Measurements from ENCODE around the gene TRIB2. TPM values are rescaled to one million over a fixed set of nuclear protein-coding genes. Genes with fewer than 3 reads are reported as not detected.
"Not testable (repeated sequence)": the region's sequence is repeated elsewhere in the genome, so short reads cannot be mapped to it uniquely, and the experiment has no call there.

TRIB2 gene
- 31.4 and 34.8 TPM in 2 replicates for total RNA-seq (2014; rRNA removed; shearing (Covaris generic))

- peak; percentile 45 for DNase-seq (ENCODE audit: low spot score)
Observed at GRCh38 chr2:12716282-12717190, at the start of gene TRIB2. Gene TRIB2 (plus strand): TSS chr2:12716936. CDS start chr2:12718308, 1,372 bp downstream.

- DNase-seq (ENCODE audit: low spot score) = no peak
Observed at GRCh38 chr2:12669036-12669435, 47.7 kb upstream of the TRIB2 start.

GRCh38 chr2:12672711-12673315, 43.9 kb upstream of the TRIB2 start:
- no peak for DNase-seq (ENCODE audit: low spot score)

GRCh38 chr2:12674644-12675328, 42.0 kb upstream of the TRIB2 start:
- no peak for DNase-seq (ENCODE audit: low spot score)

- peak; percentile 12 for DNase-seq (ENCODE audit: low spot score)
Observed at GRCh38 chr2:12675352-12675795, 41.4 kb upstream of the TRIB2 start.

GRCh38 chr2:12675801-12676200, 40.9 kb upstream of the TRIB2 start:
- no peak for DNase-seq (ENCODE audit: low spot score)

- no peak for DNase-seq (ENCODE audit: low spot score)
Observed at GRCh38 chr2:12676771-12677170, 40.0 kb upstream of the TRIB2 start.

- no peak for DNase-seq (ENCODE audit: low spot score)
Observed at GRCh38 chr2:12678186-12678585, 38.5 kb upstream of the TRIB2 start.

- no peak for DNase-seq (ENCODE audit: low spot score)
Observed at GRCh38 chr2:12679550-12680072, 37.1 kb upstream of the TRIB2 start.

- DNase-seq (ENCODE audit: low spot score) = not testable (repeated sequence)
Observed at GRCh38 chr2:12680115-12680514, 36.6 kb upstream of the TRIB2 start.

GRCh38 chr2:12682017-12682416, 34.7 kb upstream of the TRIB2 start:
- DNase-seq (ENCODE audit: low spot score) = no peak

GRCh38 chr2:12683457-12684100, 33.2 kb upstream of the TRIB2 start:
- no peak for DNase-seq (ENCODE audit: low spot score)

- no peak for DNase-seq (ENCODE audit: low spot score)
Observed at GRCh38 chr2:12684471-12684936, 32.2 kb upstream of the TRIB2 start.

- DNase-seq (ENCODE audit: low spot score) = no peak
Observed at GRCh38 chr2:12685145-12685544, 31.6 kb upstream of the TRIB2 start.

GRCh38 chr2:12685956-12686355, 30.8 kb upstream of the TRIB2 start:
- no peak for DNase-seq (ENCODE audit: low spot score)

GRCh38 chr2:12686708-12687283, 29.9 kb upstream of the TRIB2 start:
- no peak for DNase-seq (ENCODE audit: low spot score)

- no peak for DNase-seq (ENCODE audit: low spot score)
Observed at GRCh38 chr2:12688091-12688490, 28.6 kb upstream of the TRIB2 start.

GRCh38 chr2:12688893-12689292, 27.8 kb upstream of the TRIB2 start:
- DNase-seq (ENCODE audit: low spot score) = no peak

GRCh38 chr2:12693509-12693908, 23.2 kb upstream of the TRIB2 start:
- DNase-seq (ENCODE audit: low spot score) = no peak

GRCh38 chr2:12694990-12695774, 21.6 kb upstream of the TRIB2 start:
- no peak for DNase-seq (ENCODE audit: low spot score)
